ENCODE measurements around the gene DDX31.

Gene DDX31

GRCh38 chr9:132610661-132611060 lies 59.1 kb downstream of the DDX31 start:
- DNase-seq = no peak
- in situ Hi-C loops (cut with MboI; ENCODE audit: low pct_unique_long_range_greater_than_20kb, low sequenced_read_pairs) = no loop called here

DNA sequence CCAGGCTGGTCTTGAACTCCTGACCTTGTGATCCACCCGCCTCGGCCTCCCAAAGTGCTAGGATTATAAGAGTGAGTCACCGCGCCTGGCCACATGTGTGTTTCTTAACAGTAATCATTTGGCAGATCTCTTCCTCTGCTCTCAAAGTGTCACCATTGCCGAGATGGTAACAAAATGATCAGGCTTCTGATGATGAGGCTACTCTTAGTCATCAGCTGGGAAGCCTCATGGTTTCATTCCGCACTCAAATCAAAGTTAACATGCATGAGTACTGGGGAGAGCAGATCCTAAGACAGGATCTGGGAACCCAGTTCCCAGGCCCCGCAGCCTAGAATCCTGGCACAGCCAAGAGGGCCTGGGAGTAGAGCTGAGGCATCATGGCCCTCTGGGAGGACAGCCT lies 60.0 kb downstream of the DDX31 start:
- DNase-seq = no peak
- in situ Hi-C loops (cut with MboI; ENCODE audit: low pct_unique_long_range_greater_than_20kb, low sequenced_read_pairs) = no loop called here

GRCh38 chr9:132609184-132609583 lies 60.6 kb downstream of the DDX31 start:
- no peak for DNase-seq
- in situ Hi-C loops (cut with MboI; ENCODE audit: low pct_unique_long_range_greater_than_20kb, low sequenced_read_pairs) = no loop called here

GRCh38 chr9:132606066-132606465 lies 63.7 kb downstream of the DDX31 start:
- no peak for DNase-seq
- in situ Hi-C loops (cut with MboI; ENCODE audit: low pct_unique_long_range_greater_than_20kb, low sequenced_read_pairs) = no loop called here

GRCh38 chr9:132605387-132605786 lies 64.4 kb downstream of the DDX31 start:
- in situ Hi-C loops (cut with MboI; ENCODE audit: low pct_unique_long_range_greater_than_20kb, low sequenced_read_pairs) = no loop called here
- no peak for DNase-seq

GRCh38 chr9:132602207-132602606 lies 67.6 kb downstream of the DDX31 start:
- no peak for DNase-seq
- in situ Hi-C loops (cut with MboI; ENCODE audit: low pct_unique_long_range_greater_than_20kb, low sequenced_read_pairs) = no loop called here

DNA sequence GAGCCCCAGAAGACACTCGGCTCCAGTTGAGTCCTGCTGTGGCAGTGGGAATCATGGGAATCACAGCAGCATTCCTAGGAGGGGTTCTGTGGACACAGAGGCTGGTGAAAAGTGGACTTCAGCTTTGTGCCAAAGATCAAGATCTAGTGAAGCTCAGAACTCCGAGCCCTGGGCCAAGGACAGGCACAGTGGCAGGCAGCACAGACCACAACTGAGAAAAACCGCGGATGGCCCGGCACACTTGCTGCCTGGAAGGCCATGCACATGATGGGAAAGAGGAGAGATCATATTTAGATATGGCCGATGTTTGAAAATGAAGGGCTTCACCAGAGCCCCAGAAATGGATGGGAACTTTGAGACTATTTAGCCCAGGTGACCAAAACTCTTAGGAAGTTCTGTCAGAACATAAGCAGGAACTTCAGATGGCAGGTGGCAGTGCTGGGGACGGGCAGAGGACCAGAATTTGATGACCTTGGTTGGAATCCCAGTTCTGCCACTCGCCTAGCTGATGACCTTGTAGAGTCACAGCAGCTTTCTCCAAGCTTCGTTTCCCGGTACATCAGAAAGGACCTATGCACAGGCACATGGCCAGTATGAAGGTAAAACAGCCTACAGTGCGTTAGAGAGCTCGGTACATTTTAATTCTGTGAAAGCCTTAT lies 69.3 kb downstream of the DDX31 start:
- in situ Hi-C loops (cut with MboI; ENCODE audit: low pct_unique_long_range_greater_than_20kb, low sequenced_read_pairs) = no loop called here
- DNase-seq = no peak

- DNase-seq = peak; percentile 87
- in situ Hi-C loops (cut with MboI; ENCODE audit: low pct_unique_long_range_greater_than_20kb, low sequenced_read_pairs) = no loop called here
Observed at GRCh38 chr9:132597073-132597775, 72.6 kb downstream of the DDX31 start.

DNA sequence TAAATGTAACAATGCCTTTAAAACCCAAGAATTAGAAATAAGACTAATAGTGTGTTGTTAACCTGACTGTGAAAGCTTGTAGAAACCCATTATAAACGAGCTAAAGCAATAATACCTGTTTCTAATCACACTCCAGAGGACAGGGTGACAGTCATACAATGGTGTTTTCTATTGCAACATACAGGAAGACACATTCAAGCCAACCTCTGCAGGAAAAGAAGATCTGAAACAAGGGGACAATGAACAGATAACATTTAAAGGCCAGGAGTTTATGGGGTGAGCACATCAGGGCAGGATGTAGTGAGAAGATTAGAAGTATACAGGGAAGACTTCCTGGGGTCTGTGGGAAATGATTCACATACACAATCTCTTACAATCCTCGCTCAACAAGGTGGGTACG lies 73.6 kb downstream of the DDX31 start:
- no peak for DNase-seq
- in situ Hi-C loops (cut with MboI; ENCODE audit: low pct_unique_long_range_greater_than_20kb, low sequenced_read_pairs) = no loop called here

DNA sequence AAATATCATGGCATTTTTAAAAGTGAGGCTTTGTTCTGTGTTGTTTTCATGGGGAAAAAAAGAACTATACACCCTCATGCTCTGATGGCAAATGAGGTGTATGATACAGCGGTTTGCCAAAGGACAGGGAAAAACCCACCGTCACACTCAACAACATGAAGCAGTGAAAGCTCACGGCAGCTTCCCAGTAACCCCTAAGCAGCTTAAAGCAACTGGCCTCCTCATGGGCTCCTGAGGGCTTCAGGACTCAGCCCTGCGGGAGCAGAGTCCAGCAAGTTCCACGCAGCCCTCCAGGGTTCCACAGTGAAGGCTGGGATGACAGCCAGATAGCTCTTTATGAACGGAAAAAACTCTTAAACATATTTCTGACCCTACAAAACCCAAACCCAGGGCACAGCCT lies 74.5 kb downstream of the DDX31 start:
- DNase-seq = no peak
- in situ Hi-C loops (cut with MboI; ENCODE audit: low pct_unique_long_range_greater_than_20kb, low sequenced_read_pairs) = no loop called here

GRCh38 chr9:132594412-132594811 lies 75.4 kb downstream of the DDX31 start:
- no peak for DNase-seq
- in situ Hi-C loops (cut with MboI; ENCODE audit: low pct_unique_long_range_greater_than_20kb, low sequenced_read_pairs) = no loop called here

- DNase-seq = no peak
- in situ Hi-C loops (cut with MboI; ENCODE audit: low pct_unique_long_range_greater_than_20kb, low sequenced_read_pairs) = no loop called here
Observed at GRCh38 chr9:132592451-132592850, 77.3 kb downstream of the DDX31 start.

DNA sequence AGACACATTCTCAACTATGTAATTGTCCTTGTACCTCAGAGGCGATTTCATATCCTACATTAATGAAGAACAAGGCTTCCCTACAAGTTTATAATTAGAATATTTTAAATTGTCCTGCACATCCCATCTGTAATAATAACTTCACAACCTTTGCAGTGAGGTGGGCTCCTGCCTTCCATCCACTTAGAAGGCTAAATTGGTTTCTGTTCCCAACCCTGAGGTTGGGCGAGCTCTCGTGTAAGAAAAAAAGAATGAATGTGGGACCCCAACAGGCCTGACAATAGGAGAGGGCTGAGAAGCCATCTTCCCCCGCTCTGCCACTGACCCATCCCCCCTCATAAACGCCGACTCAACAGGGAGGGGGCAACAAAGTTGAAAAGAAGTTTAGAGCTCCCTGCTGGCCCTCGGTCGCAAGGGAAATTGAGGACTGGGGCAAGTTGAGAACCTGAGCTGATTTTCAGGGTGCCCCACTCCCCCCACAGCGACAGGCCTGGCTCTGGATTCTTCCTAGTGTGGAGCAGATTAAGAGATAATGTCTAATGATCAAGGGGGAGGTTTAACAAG lies 78.0 kb downstream of the DDX31 start:
- DNase-seq = no peak
- in situ Hi-C loops (cut with MboI; ENCODE audit: low pct_unique_long_range_greater_than_20kb, low sequenced_read_pairs) = no loop called here

GRCh38 chr9:132591244-132591643 lies 78.5 kb downstream of the DDX31 start:
- in situ Hi-C loops (cut with MboI; ENCODE audit: low pct_unique_long_range_greater_than_20kb, low sequenced_read_pairs) = no loop called here
- DNase-seq = no peak

GRCh38 chr9:132590318-132591182 lies 79.2 kb downstream of the DDX31 start:
- in situ Hi-C loops (cut with MboI; ENCODE audit: low pct_unique_long_range_greater_than_20kb, low sequenced_read_pairs) = no loop called here
- DNase-seq = no peak

DNA sequence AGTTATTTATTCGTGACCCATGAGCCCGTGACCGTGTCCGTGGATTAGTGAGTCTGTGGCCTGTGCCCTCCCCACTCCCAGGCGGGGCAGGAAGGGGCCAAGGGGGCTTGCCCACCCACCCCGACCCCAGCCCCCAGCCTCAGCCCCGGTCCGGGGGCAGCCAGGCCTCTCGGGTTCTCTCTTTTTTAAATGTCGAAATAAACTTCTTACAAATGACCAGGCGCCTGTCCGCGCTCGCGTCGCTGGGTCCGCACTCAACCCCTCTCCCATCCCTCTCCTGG lies 79.8 kb downstream of the DDX31 start:
- no peak for DNase-seq
- in situ Hi-C loops (cut with MboI; ENCODE audit: low pct_unique_long_range_greater_than_20kb, low sequenced_read_pairs) = no loop called here

GRCh38 chr9:132589148-132590036 lies 80.4 kb downstream of the DDX31 start:
- no peak for DNase-seq
- in situ Hi-C loops (cut with MboI; ENCODE audit: low pct_unique_long_range_greater_than_20kb, low sequenced_read_pairs) = no loop called here

DNA sequence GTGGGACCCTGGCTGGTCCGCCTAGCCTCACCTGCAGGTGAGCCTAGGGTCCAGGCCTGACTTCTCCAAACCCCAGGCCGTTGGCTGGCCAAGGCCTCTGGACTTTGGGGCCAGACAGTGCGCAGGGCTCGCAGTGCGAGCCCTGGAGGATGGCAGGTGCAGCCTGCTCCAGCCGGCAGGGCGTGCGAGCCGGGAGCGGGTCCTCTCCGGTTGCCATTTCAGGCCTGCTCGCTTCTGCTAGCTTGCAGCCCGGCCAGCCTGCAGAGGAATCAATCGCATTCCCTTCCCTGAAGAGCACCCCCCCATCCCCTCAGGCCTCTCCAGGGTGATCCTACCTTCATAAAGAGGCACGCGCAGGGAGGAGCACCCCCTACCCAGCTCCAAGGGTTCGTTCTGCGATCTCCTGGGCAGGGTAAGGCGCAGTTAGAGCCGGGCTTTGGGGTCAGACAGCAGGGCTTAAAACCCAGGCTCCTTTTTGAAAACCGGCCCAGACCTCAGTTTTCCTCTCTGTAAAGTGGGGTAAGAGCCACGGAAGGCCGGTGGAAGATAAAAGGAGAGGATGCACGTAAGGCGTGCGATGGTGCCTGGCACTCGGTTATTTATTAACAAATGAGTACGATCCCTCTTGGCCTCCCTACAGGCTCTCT lies 81.2 kb downstream of the DDX31 start:
- in situ Hi-C loops (cut with MboI; ENCODE audit: low pct_unique_long_range_greater_than_20kb, low sequenced_read_pairs) = no loop called here
- no peak for DNase-seq

DNA sequence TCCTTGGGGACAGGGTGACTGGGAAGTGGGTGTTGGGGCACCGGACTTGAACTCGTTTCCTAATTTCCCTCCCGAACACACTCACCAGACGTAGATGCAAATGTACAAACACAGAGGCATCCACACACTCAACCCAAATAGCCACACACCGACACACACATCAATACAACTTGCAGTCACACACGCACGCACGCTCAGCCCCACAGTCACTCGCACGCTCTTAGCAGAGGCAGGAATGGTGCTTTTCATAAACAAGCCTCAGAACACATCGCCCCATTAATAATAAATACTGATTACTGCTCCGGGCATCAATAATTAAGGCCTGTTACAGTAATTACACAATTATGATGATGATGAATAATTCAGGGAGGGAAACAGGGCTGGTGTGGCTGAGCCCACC lies 81.7 kb downstream of the DDX31 start:
- in situ Hi-C loops (cut with MboI; ENCODE audit: low pct_unique_long_range_greater_than_20kb, low sequenced_read_pairs) = no loop called here
- no peak for DNase-seq

Data from KBM-7 (cell line).